ENCODE measurements around the gene GAS2.

The GAS2 gene

GRCh38 chr11:22809893-22810292 is 143.5 kb downstream of the GAS2 start:
- no peak overlapping the region for H3K4me3 ChIP-seq (ENCODE audit: low read length)
- no peak for DNase-seq (ENCODE audit: low read depth)
- TF ChIP-seq CTCF (conservative IDR thresholded peaks at IDR 0.05; ENCODE audit: low read depth, low read length): no peak

GRCh38 chr11:22822203-22822602 is 155.8 kb downstream of the GAS2 start:
- no peak overlapping the region for H3K4me3 ChIP-seq (ENCODE audit: low read length)
- no peak for TF ChIP-seq CTCF (conservative IDR thresholded peaks at IDR 0.05; ENCODE audit: low read depth, low read length)
- DNase-seq (ENCODE audit: low read depth): no peak

- TF ChIP-seq CTCF (conservative IDR thresholded peaks at IDR 0.05; ENCODE audit: low read depth, low read length): no peak
- no peak for DNase-seq (ENCODE audit: low read depth)
- peak overlapping the region; percentile 91 for H3K4me3 ChIP-seq (ENCODE audit: low read length)
Measured at GRCh38 chr11:22828373-22828772, 162.0 kb downstream of the GAS2 start.

- peak; percentile 72 for DNase-seq (ENCODE audit: low read depth)
- peak; percentile 73 for TF ChIP-seq CTCF (conservative IDR thresholded peaks at IDR 0.05; ENCODE audit: low read depth, low read length)
Measured at GRCh38 chr11:22829231-22830081, 163.0 kb downstream of the GAS2 start, which contains the start of gene SVIP. SVIP (minus strand) TSS chr11:22829801; CDS start chr11:22829748, 53 bp downstream.

GRCh38 chr11:22830082-22830414 is 163.6 kb downstream of the GAS2 start:
- TF ChIP-seq CTCF (conservative IDR thresholded peaks at IDR 0.05; ENCODE audit: low read depth, low read length): no peak

More at GRCh38 chr11:22829231-22830081, 163.0 kb downstream of the GAS2 start, which contains the start of gene SVIP:
- H3K4me3 ChIP-seq (ENCODE audit: low read length): peak within 1 kb of the TSS; percentile 91

GRCh38 chr11:22832315-22833015 is 166.1 kb downstream of the GAS2 start:
- no peak overlapping the region for H3K4me3 ChIP-seq (ENCODE audit: low read length)
- TF ChIP-seq CTCF (conservative IDR thresholded peaks at IDR 0.05; ENCODE audit: low read depth, low read length): no peak
- no peak for DNase-seq (ENCODE audit: low read depth)

More at GRCh38 chr11:22830082-22830414, 163.6 kb downstream of the GAS2 start:
- no peak for DNase-seq (ENCODE audit: low read depth)
- peak overlapping the region; percentile 39 for H3K4me3 ChIP-seq (ENCODE audit: low read length)
